HepG2 (cell line): ENCODE data around the gene DNAJC9. TPM values are rescaled to one million over a fixed set of nuclear protein-coding genes. Genes with fewer than 3 reads are reported as not detected.
"Not testable (repeated sequence)": the region's sequence is repeated elsewhere in the genome, so short reads cannot be mapped to it uniquely, and the experiment has no call there.

Experiments used
- ATAC-seq: fragments of 200-7000 bp; cut with Tn5 transposase; 3 replicates; pipeline ENCODE4 v1.9.1; 2020; ENCODE audit warnings: mild to moderate bottlenecking, moderate library complexity
- BruUV-seq: library from RNA; stranded (reverse); fragments of 400-500 nt; replicated peaks from 2 replicates; lab custom pipeline; 2021; lab: Mats Ljungman, UMichigan
- CTCF ChIA-PET: fragments of 300-600 bp; formaldehyde crosslinking; extraction: SDS; loops from one replicate; lab custom pipeline; 2021; ENCODE audit warnings: low total read pairs, inconsistent platforms, low intra/inter-chr PET ratio; lab: Yijun Ruan, JAX
- POLR2A ChIA-PET: fragments of 350-600 bp; sonication (Branson Sonifier 250); formaldehyde crosslinking; loops from one replicate; lab custom pipeline; 2020; ENCODE audit warnings: antibody characterized with exemption, inconsistent platforms; lab: Yijun Ruan, JAX
- DNase-seq: peaks from one replicate; pipeline ENCODE4 v3.0.0-alpha.2; 2015; ENCODE audit warnings: low spot score
- FAIRE-seq: peaks from 3 replicates; lab custom pipeline; 2011; peaks lifted over from hg19 to GRCh38; lab: Jason Lieb, UNC
- H2AFZ ChIP-seq: one replicate; pipeline ENCODE4 v1.6.1; 2011; ENCODE audit warnings: low read length, inconsistent platforms
- H3K27ac ChIP-seq: fragments of 300-600 bp; 3 replicates; pipeline ENCODE4 v1.8.0; 2011; ENCODE audit warnings: mixed run types, mild to moderate bottlenecking, mixed read lengths, low read length, inconsistent platforms; ENCODE audit not compliant: insufficient read depth; ENCODE audit errors: extremely low read length
- H3K27me3 ChIP-seq, 2 experiments: fragments of 200-600 bp in 1 of 2; 2 replicates in 1 of 2; 3 replicates in 1 of 2; pipeline versions ENCODE4 v1.6.0 to v1.8.0; 2011; ENCODE audit warnings: low read length in 2 of 2, mild to moderate bottlenecking in 2 of 2, moderate library complexity in 2 of 2, inconsistent platforms in 1 of 2; ENCODE audit not compliant: insufficient read depth in 2 of 2, control insufficient read depth in 1 of 2
- H3K36me3 ChIP-seq, 2 experiments: fragments of 200-600 bp in 1 of 2; replicated peaks in 1 of 2; 2 replicates in 1 of 2; 3 replicates in 1 of 2; pipeline versions ENCODE4 v1.5.1 to v1.8.0; 2011; ENCODE audit warnings: low read length in 2 of 2, inconsistent platforms in 1 of 2; ENCODE audit not compliant: insufficient read depth in 2 of 2, control insufficient read depth in 1 of 2
- H3K4me1 ChIP-seq: 2 replicates; pipeline ENCODE4 v1.5.1; 2012; ENCODE audit warnings: low read length, inconsistent platforms; ENCODE audit not compliant: insufficient read depth
- H3K4me2 ChIP-seq: 2 replicates; pipeline ENCODE4 v1.6.0; 2011; ENCODE audit warnings: low read depth, low read length, inconsistent platforms
- H3K4me3 ChIP-seq, 3 experiments: fragments of 200-600 bp in 1 of 3; sonication (generic), shearing (Covaris generic) in 1 of 3; replicated peaks in 1 of 3; 2 replicates each; pipeline ENCODE4 v1.5.1; 2011 to 2016; ENCODE audit warnings: low read length in 3 of 3, inconsistent platforms in 2 of 3, low read depth in 2 of 3, mild to moderate bottlenecking in 2 of 3, control low read depth in 1 of 3, mixed read lengths in 1 of 3; ENCODE audit not compliant: insufficient read depth in 1 of 3
- H3K79me2 ChIP-seq: one replicate; pipeline ENCODE4 v1.6.1; 2011; ENCODE audit warnings: low read length, inconsistent platforms; ENCODE audit not compliant: insufficient read depth
- H3K9ac ChIP-seq: 2 replicates; pipeline ENCODE4 v1.6.0; 2011; ENCODE audit warnings: mild to moderate bottlenecking, low read depth, low read length, inconsistent platforms; ENCODE audit not compliant: insufficient read depth
- H3K9me3 ChIP-seq: 2 replicates; pipeline ENCODE4 v1.5.1; 2012; ENCODE audit warnings: mild to moderate bottlenecking, low read length
- H4K20me1 ChIP-seq: 2 replicates; pipeline ENCODE4 v1.6.0; 2011; ENCODE audit warnings: inconsistent platforms, mild to moderate bottlenecking, low read length, moderate library complexity; ENCODE audit not compliant: insufficient read depth
- NCOA2 ChIP-seq: sonication (generic); formaldehyde crosslinking; IDR thresholded peaks from 2 replicates; pipeline ENCODE4 v1.8.0; 2022; ENCODE audit warnings: inconsistent platforms
- ZNF644 ChIP-seq: IDR thresholded peaks from 2 replicates; pipeline ENCODE4 v1.6.1; 2016; ENCODE audit warnings: low read depth
- ZNF839 ChIP-seq: sonication (generic); formaldehyde crosslinking; IDR thresholded peaks from 2 replicates; pipeline ENCODE4 v1.4.0; 2020; ENCODE audit warnings: missing genetic modification reagents, mild to moderate bottlenecking, borderline replicate concordance
- WGBS: methylation state at CpG from one replicate; pipeline ENCODE4 v1.1.6; 2017; ENCODE audit warnings: low lambda C conversion rate; 5-methylcytosine and 5-hydroxymethylcytosine counted together
- in situ Hi-C: cut with HindIII; loops from 2 replicates; pipeline ENCODE4 v1.10.0; 2017; ENCODE audit warnings: low pct_unique_long_range_greater_than_20kb; ENCODE audit not compliant: extremely low pct_ligation_motif_present
- intact Hi-C: fragments of 100-400 bp; cut with micrococcal nuclease; formaldehyde crosslinking; loops from one replicate; pipeline ENCODE4 v1.10.0; 2022; ENCODE audit not compliant: unreplicated experiment
- polyA plus RNA-seq, 8 experiments: library from polyadenylated mRNA; depleted of rRNA in 3 of 8; stranded (reverse) in 7 of 8; unstranded in 1 of 8; fragments of >200 nt; fragmentation: Illumina TruSeq in 4 of 8; extraction: Trizol in 4 of 8; gene quantifications; 2 replicates each; pipeline versions ENCODE4 v1.2.1 to v1.2.3, GENCODE V29; 2011 to 2016; ENCODE audit warnings: low read depth in 4 of 8, missing spikeins in 1 of 8, mixed read lengths in 1 of 8; ENCODE audit not compliant: insufficient read depth in 1 of 8
- total RNA-seq, 5 experiments: library from RNA; depleted of rRNA; stranded (reverse); fragments of >200 nt; fragmentation: Illumina TruSeq; extraction: Trizol; gene quantifications; 2 replicates each; pipeline ENCODE4 v1.2.3, GENCODE V29; 2016; ENCODE audit warnings: low read depth in 1 of 5
- TF ChIP-seq, protein P1 (sequence below): sonication (generic); formaldehyde crosslinking; IDR thresholded peaks from 2 replicates; pipeline ENCODE4 v1.5.1; 2020; ENCODE audit warnings: missing genetic modification reagents, mild to moderate bottlenecking, borderline replicate concordance
- TF ChIP-seq, protein P2 (sequence below): sonication (generic); formaldehyde crosslinking; IDR thresholded peaks from 2 replicates; pipeline ENCODE4 v1.5.0; 2020; ENCODE audit warnings: mild to moderate bottlenecking, low read depth, missing genetic modification reagents, borderline replicate concordance

Gene DNAJC9
- total and polyA plus RNA-seq, 2 of the 13 experiments (the other 11 are each of a cell fraction or from before 2014, with no cell fraction given) = 15.9 to 60.3 TPM

DNA sequence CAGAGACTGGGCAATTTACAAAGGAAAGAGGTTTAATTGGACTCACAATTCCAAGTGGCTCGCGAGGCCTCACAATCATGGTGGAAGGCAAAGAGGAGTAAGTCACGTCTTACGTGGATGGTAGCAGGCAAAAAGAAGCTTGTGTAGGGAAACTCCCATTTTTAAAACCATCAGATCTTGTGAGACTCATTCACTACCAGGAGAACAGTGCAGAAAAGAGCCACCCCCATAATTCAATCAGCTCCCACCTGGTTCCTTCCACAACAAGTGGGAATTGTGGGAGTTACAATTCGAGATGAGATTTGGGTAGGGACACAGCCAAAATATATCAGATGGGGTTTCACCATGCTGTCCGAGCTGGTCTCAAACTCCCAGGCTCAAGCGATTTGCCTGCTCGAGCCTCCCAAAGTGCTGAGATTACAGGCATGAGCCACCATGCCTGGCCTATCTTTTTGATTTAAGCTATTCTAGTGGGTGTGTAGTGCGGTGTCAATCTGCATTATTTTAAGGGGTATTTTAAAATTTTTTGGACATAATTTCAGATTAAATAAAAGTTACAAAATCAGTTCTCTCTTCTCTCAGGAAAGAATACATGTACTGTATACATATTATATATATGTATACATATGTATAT lies 14.4 kb upstream of the DNAJC9 start (continued):
- TF ChIP-seq, protein P1, sequence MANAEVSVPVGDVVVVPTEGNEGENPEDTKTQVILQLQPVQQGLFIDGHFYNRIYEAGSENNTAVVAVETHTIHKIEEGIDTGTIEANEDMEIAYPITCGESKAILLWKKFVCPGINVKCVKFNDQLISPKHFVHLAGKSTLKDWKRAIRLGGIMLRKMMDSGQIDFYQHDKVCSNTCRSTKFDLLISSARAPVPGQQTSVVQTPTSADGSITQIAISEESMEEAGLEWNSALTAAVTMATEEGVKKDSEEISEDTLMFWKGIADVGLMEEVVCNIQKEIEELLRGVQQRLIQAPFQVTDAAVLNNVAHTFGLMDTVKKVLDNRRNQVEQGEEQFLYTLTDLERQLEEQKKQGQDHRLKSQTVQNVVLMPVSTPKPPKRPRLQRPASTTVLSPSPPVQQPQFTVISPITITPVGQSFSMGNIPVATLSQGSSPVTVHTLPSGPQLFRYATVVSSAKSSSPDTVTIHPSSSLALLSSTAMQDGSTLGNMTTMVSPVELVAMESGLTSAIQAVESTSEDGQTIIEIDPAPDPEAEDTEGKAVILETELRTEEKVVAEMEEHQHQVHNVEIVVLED = no peak
- TF ChIP-seq ZNF839 (CRISPR knock-in tag) (no peak), NCOA2 (CRISPR knock-in tag) (no peak), ZNF644 (CRISPR knock-in tag) (no peak)
- TF ChIP-seq, protein P2, sequence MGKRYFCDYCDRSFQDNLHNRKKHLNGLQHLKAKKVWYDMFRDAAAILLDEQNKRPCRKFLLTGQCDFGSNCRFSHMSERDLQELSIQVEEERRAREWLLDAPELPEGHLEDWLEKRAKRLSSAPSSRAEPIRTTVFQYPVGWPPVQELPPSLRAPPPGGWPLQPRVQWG (CRISPR knock-in tag) = no peak

DNA sequence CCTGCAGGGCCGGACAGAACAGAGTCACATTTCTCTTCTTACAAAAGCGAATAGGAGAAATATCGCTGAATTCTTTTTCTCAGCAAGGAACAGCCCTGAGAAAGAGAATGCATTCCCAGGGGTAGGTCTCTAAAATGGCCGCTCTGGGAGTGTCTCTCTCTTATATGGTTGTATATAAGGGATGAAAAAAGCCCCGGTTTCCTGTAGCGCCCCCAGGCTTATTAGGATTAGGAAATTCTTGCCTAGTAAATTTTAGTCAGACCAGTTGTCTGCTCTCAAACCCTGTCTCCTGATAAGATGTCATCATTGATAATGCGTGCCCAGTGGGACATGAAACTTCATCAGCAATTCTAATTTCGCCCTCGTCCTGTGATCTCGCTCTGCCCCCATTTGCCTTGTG lies 11.6 kb upstream of the DNAJC9 start:
- FAIRE-seq, H3K36me3 ChIP-seq, BruUV-seq, H3K4me3 ChIP-seq, H3K4me2 ChIP-seq, intact Hi-C loops, H3K27ac ChIP-seq, H3K4me1 ChIP-seq, H2AFZ ChIP-seq, H3K79me2 ChIP-seq, H4K20me1 ChIP-seq, H3K9ac ChIP-seq, POLR2A ChIA-PET, H3K27me3 ChIP-seq, ATAC-seq, H3K9me3 ChIP-seq, DNase-seq, CTCF ChIA-PET: not testable (repeated sequence)
- in situ Hi-C loops = loop anchor here (10.0 to 25.0 kb wide), 2 partner anchors 236 to 379 kb away; partner anchors contain the start of genes MYOZ1 and PPP3CB
- 86% methylated on average over 10 of the region's 10 CpGs for WGBS
